Measurements from ENCODE around the gene DEPDC4.
"Not testable (repeated sequence)": the region's sequence is repeated elsewhere in the genome, so short reads cannot be mapped to it uniquely, and the experiment has no call there.

DEPDC4 gene

GRCh38 chr12:100293017-100293416 lies 26.1 kb upstream of the DEPDC4 start:
- no peak for DNase-seq (ENCODE audit: extremely low read depth, low read depth)
- no peak overlapping the region for H3K4me3 ChIP-seq (replicated peaks; ENCODE audit: low read depth, low read length)
- no peak for TF ChIP-seq CTCF (IDR thresholded peaks at IDR 0.05; ENCODE audit: low read depth, low read length, missing control alignments)

- no peak for TF ChIP-seq CTCF (IDR thresholded peaks at IDR 0.05; ENCODE audit: low read depth, low read length, missing control alignments)
- H3K4me3 ChIP-seq (replicated peaks; ENCODE audit: low read depth, low read length): no peak overlapping the region
- no peak for DNase-seq (ENCODE audit: extremely low read depth, low read depth)
Measured at GRCh38 chr12:100290016-100290415, 23.1 kb upstream of the DEPDC4 start.

- no peak overlapping the region for H3K4me3 ChIP-seq (replicated peaks; ENCODE audit: low read depth, low read length)
- no peak for TF ChIP-seq CTCF (IDR thresholded peaks at IDR 0.05; ENCODE audit: low read depth, low read length, missing control alignments)
- DNase-seq (ENCODE audit: extremely low read depth, low read depth): no peak
Measured at GRCh38 chr12:100289038-100289437, 22.2 kb upstream of the DEPDC4 start.

GRCh38 chr12:100284556-100284955 lies 17.7 kb upstream of the DEPDC4 start:
- not testable (repeated sequence) for DNase-seq (ENCODE audit: extremely low read depth, low read depth); H3K4me3 ChIP-seq (replicated peaks; ENCODE audit: low read depth, low read length)

GRCh38 chr12:100279607-100280244 lies 12.8 kb upstream of the DEPDC4 start:
- no peak overlapping the region for H3K4me3 ChIP-seq (replicated peaks; ENCODE audit: low read depth, low read length)
- no peak for TF ChIP-seq CTCF (IDR thresholded peaks at IDR 0.05; ENCODE audit: low read depth, low read length, missing control alignments)
- no peak for DNase-seq (ENCODE audit: extremely low read depth, low read depth)

GRCh38 chr12:100279159-100279558 lies 12.3 kb upstream of the DEPDC4 start:
- TF ChIP-seq CTCF (IDR thresholded peaks at IDR 0.05; ENCODE audit: low read depth, low read length, missing control alignments): no peak
- no peak for DNase-seq (ENCODE audit: extremely low read depth, low read depth)
- no peak overlapping the region for H3K4me3 ChIP-seq (replicated peaks; ENCODE audit: low read depth, low read length)

- no peak for TF ChIP-seq CTCF (IDR thresholded peaks at IDR 0.05; ENCODE audit: low read depth, low read length, missing control alignments)
- H3K4me3 ChIP-seq (replicated peaks; ENCODE audit: low read depth, low read length): no peak overlapping the region
- no peak for DNase-seq (ENCODE audit: extremely low read depth, low read depth)
Measured at GRCh38 chr12:100274291-100274690, 7.4 kb upstream of the DEPDC4 start.

Data from HFF-Myc (cell line).